Inflammatory macrophage (primary cell): ENCODE measurements around the gene LINC00237.

ENCODE experiments used
- DNase-seq, 2 donors: peaks; one replicate each; pipeline ENCODE4 v3.0.0-alpha.2; 2020 to 2022
- total RNA-seq, 18 experiments: gene quantifications; one replicate each; lab custom pipeline; 2026; ENCODE audit warnings: mixed read lengths in 6 of 18, inconsistent platforms in 2 of 18; lab: John Stamatoyannopoulos, UW

Gene LINC00237
- 0 to 0.14 (median 0) reads per million in 18 experiments for total RNA-seq

DNA sequence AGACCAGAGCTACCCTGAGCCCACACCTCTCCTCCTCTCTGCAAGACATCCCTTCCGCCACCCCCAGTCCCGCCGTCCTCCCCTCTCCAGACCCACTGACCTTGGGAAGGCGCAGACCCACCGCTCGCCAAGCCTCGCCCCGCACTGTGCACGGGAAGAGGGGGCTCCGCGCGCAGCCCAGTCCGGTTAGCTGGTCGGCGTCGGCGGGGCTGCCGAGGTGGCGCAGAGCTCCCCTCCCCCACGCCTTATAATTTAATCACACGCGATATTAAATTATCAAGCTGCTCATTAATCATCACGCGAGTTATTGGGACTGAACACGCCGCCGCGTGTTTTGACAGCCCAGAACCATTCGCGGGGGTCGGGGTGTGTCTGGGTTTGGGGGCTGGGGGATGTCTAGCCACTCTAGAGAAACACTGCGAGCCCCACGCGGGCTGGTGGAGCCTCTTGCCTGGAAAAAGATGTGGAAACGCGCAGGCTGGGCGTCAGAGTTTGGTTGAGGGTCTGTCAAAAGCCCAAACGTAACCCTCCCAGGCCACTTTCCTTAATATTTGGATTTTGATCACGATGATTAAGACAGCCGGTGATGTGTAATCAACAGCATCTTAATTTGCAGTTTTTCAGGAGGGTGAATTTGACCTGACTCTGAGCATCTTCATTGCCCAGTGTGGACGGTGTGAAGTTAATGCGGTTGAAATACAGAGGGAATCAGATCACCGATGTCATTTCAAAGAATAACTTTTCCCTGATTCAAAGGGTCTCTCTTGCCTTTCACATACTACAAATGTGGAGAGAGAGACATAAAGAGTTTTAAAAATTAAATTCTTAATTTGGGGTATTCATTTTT is at the start of gene LINC00237:
Gene LINC00237 (minus strand): TSS at position 188 of the 847 bp plus-strand sequence.
- DNase-seq, result no peak

DNA sequence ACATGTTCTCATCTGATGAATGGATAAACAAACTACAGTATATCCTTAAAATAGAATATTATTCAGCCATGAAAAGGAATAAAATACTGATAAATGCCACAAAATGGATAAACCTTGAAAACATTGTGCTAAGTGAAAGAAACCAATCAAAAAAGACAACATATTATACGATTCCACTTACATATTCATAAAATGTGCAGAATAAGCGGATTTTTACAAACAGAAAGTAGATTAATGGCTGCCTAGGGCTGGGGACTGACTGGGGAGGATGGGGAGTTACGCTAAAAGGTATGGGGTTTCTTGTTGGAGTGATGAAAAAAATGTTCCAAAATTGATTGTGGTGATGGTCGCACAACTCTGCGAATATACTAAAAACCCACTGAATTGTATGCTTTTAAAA is 49.1 kb upstream of the LINC00237 start:
- no peak for DNase-seq

DNA sequence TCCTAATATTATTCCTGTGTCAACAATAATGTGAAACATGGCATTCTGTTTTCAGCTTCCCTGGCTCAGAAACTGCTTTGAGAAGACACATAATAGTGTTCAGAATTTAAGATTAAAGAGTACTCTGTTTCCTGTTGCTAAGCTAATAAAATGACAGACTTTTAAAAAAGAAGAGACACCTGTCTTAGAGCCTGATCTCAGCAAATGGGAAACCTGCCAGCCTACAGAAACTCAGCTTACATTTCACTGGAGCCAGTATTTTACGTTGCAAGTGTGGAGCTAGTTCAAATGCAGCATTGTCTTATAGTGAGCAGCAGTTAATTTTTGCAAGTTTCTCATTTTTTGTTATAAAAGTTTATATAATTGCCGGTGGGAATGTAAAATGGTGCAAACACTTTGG is 48.5 kb upstream of the LINC00237 start:
- DNase-seq, result no peak

- DNase-seq, result no peak
Observed at GRCh38 chr20:21151791-21152190, 45.6 kb upstream of the LINC00237 start.

- no peak for DNase-seq
Observed at GRCh38 chr20:21149344-21149743, 43.2 kb upstream of the LINC00237 start.

- no peak for DNase-seq
Observed at GRCh38 chr20:21147593-21147992, 41.4 kb upstream of the LINC00237 start.

DNA sequence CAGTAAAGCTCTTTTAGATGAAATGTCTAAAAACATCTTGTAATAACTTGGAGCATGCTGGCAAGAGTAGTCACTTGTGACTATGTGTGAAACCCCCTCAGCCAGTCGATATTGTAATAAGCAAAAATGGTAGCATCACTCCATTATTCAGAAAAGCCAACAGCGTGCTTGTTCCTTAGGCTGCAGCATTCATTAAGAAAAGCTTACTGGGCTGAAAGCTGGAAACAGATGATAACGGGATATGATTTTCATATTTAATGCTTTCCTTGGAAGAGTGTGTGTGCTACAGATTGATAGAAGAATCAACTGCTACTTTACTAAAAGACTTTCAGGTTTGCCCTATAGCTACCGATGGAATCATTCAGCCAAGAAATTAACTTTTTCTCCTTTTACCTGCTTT is 40.1 kb upstream of the LINC00237 start:
- no peak for DNase-seq

DNA sequence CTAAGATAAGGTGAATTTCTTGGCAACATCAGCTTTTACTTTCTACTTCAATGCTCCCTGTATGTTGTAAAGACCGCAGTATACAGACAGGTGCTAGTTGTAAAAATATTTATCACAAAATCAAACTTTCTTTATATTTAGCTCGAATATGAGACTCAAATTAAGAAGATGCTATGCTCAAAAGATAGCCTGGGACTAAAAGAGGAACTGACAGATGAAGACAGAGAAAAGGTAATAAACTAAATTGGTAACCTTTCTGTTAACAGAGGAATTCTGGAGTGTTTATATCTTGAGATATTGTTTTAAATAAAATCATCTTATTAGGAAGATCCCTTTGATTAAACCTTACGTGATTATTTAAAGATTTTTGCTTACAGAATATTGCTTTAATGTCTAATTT is 39.3 kb upstream of the LINC00237 start:
- DNase-seq, result no peak

DNA sequence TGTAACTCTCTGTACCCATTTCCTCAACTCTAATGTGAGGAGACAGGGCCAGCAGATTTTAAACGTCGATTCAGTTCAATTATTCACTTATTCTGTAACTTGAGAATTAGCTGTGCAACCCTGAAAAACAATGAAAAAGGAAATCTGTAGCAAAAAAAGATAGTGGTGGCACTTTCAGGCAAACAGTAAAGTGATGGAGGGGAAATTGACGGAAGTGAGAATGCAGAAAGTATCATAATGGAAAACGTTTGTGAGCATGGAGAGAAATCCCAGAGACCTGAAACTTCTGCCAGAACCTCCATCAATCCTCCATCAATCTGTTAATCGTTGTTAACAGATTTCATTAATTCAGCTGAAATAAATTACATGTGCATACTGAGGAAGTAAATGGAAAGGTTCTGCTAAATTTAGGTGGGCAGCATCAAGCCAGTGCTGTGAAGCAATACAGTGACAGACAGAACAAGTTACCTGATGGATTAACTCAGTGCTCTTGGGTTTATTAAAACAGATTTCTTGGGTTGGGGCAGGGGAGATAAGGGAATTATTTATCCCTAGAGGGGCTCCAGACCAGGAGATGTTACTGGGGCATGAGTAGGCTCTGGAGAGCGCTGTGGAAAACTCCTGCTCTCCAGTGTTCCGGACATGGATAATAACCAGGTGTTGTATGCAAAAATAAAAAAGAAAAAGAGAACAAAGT is 37.2 kb upstream of the LINC00237 start:
- no peak for DNase-seq

- no peak for DNase-seq
Observed at GRCh38 chr20:21141825-21142224, 35.7 kb upstream of the LINC00237 start.

- no peak for DNase-seq
Observed at GRCh38 chr20:21139881-21140566, 33.9 kb upstream of the LINC00237 start.

DNA sequence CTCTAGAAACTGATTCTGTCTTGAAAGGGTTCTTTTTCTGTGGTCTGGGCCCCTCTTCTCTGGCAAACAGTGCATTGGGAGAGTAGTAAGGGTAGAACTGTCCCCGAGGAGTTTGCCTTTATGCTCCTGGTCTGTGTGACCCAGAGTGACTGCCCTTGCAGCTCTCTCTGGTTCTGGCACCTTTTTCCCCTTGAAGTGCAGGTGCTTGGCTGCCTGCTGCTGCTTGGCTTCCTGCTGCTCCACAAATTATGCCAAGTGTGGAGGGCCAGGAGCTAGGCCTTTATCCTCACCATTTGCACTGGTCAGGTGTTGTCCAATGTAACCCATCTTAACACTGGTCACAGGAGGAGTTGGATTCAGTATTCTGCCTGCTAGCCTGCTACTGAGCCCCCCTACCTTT is 30.9 kb upstream of the LINC00237 start:
- no peak for DNase-seq

DNA sequence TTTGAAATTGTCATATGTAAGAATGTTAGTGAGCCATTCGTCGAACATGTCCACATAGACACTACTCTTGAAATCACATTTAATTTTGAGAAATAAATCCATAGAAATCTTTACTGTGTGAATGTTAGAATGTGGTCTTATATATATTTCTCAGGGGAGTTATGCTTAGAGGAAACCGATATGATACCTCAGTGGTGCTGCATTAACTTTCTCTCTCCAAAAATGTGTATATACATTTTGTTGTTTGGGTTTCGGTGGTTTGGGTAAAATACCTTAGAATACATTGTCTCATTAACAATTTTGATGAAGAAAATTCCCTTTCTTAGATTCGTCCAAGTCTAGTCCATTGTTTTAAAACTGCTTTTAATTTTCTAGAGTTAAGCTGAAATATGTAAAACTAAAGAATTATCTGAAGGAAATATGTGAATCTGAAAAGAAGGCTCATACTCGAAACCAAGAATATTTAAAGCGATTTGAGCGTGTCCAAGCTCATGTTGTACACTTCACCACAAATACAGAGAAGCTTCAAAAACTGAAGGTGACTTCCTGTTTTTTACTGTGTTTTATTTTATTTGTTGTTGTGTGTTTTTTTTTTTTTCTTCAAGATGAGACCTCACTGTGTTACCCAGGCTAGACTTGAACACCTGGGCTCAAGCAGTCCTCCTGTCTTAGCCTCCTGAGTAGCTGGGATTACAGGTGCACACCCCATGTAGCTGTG is 30.0 kb upstream of the LINC00237 start:
- no peak for DNase-seq

GRCh38 chr20:21134883-21135493 is 28.8 kb upstream of the LINC00237 start:
- DNase-seq, result no peak

DNA sequence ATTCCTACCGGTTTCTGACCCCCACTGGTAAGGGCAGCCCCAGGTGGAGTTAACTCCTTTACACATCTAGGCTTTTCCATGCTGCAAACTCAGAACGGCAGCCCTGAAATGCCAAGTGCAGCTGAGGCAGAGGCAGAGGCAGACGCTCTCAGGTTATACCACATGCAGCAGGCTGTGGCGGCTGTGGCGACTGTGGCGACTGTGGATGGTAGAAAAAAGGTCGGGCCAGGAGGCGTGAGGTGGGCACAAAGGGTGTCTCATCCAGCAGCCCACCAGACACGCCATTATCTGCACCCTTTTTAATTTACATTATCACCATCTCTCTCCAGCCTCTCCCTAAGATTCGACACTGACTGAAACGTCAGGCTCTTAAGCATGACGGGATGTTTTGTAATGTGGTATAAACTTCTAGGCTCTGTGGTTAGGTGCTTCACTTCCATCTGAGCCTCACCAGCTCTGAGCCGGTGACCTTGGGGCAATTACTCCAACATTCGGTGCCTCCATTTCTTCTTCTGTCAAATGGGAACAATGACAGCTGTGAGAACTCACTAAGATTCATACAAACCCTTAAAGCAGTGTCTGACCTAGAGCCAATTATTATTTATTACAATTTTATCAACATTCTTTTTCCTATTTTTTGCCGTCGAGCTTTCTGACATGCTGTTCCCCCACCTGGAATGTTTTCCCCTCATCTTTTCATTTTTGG is 27.9 kb upstream of the LINC00237 start:
- no peak for DNase-seq

DNA sequence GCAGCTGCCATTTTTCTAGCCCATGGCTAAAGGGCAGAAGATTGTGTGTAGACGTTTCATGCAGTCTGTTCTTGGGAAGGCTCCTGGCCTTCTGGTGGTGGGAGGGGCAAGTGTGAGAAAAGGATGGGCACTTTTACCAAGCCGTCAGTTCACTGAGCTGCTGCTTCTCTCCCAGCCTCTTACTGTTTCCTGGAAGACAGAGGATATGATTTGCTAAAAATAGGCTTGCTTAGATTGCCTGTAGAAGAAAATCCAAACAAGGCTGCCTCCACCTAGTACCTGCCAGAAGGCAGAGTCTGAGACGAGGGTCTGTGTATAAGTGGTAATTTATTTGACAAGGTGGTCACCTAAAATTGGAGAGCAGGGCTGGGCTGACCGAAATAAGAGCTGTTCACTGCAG is 27.2 kb upstream of the LINC00237 start:
- no peak for DNase-seq

DNA sequence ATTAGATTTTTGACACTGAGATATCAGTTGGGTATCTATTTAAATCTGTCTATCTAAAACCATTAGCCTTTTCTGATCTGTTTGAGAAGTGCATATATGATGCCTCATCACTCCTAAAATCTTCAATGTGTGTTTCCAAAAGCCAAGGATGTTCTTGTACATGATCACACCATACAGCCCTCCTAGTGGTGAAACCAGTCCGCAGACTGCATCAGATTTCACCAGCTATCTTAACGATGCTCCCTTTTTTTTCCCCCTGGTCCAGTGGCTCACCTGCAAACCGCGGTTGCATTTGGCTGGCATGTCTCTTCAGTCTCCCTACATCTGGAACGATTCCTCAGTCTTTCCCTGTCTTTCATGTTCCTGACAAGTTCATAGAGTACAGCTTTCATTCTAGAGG is 23.7 kb upstream of the LINC00237 start:
- no peak for DNase-seq

DNA sequence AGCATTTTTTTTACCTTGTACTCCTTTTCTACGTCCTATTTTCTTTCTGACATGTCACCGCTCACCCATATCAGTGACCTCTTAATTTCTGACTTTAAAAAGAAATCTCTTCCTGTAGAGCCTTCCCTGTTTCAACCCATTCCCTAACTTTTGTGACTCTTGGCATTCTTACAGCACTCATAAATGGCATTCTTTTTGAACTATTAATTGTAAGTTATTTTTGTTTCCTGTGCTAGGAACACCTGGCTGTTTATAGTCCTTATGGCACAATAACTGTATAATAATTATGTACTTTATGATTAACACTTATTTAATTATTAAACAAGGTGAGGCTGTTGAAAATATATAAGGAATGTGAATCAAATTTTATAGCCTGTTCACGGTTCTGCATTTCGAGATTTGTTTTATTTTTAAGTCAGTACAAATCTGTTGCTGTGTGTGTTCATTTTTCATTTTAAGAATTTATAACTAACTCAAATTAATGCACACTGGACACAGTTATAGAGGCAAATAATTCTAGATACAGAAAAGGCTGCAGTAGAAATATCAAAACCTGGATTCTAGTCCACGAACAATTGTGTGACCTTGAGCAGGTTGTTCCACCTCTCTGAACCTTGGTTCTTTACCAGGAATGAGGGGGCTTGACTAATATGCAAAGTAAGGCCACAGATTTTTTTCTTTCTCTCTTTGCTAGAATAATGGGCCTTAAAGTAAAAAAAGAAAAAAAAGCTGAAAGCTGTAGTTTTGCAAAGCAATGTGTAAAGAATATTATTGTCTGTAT is 21.2 kb upstream of the LINC00237 start:
- no peak for DNase-seq

DNA sequence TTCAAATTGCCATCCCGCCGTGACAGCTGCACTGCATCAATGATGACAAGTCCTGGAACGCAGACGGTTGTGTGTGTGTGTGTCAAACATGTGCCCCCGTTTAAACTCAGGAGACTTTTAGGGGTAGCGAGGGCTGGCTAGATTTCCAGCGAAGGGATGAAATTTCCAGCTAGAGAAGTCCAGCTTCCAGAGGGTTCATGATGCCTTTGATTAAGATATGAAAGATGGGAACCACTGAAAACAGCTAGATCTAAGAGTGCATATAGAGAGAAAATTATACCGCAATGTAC is 20.4 kb upstream of the LINC00237 start:
- DNase-seq, result no peak

- peak; percentile 96 to 97 for DNase-seq
Observed at GRCh38 chr20:21125849-21126580, 19.9 kb upstream of the LINC00237 start, which contains the start of gene KIZ. KIZ (plus strand) TSS chr20:21126082; CDS start chr20:21126116, 34 bp downstream.
